DND-41 (cell line): ENCODE data around the gene ME2.
"Not testable (repeated sequence)": the region's sequence is repeated elsewhere in the genome, so short reads cannot be mapped to it uniquely, and the experiment has no call there.

Experiments
- ATAC-seq: fragments of 200-7000 bp; cut with Tn5 transposase; 3 replicates; pipeline ENCODE4 v1.9.1; 2021; ENCODE audit warnings: low read depth; ENCODE audit not compliant: insufficient read depth
- DNase-seq: peaks from one replicate; pipeline ENCODE4 v3.0.0-alpha.2; 2020
- H2AFZ ChIP-seq: 2 replicates; pipeline ENCODE4 v1.6.0; 2012; ENCODE audit warnings: low read depth, low read length
- H3K27ac ChIP-seq: 2 replicates; pipeline ENCODE4 v1.5.1; 2012; ENCODE audit warnings: low read length, inconsistent platforms
- H3K27me3 ChIP-seq: fragments of 200-600 bp; sonication (generic); 2 replicates; pipeline ENCODE4 v1.6.0; 2012; ENCODE audit warnings: low read length, mild to moderate bottlenecking, inconsistent platforms; ENCODE audit not compliant: insufficient read depth, poor library complexity
- H3K36me3 ChIP-seq: 2 replicates; pipeline ENCODE4 v1.5.1; 2012; ENCODE audit warnings: low read length, inconsistent platforms; ENCODE audit not compliant: insufficient read depth
- H3K4me1 ChIP-seq: 2 replicates; pipeline ENCODE4 v1.5.1; 2012; ENCODE audit warnings: mild to moderate bottlenecking, low read length; ENCODE audit not compliant: insufficient read depth
- H3K4me2 ChIP-seq: 2 replicates; pipeline ENCODE4 v1.6.0; 2012; ENCODE audit warnings: mild to moderate bottlenecking, moderate library complexity, low read length, inconsistent platforms; ENCODE audit not compliant: insufficient read depth
- H3K4me3 ChIP-seq, 2 experiments: fragments of 200-600 bp in 1 of 2; shearing (Covaris generic) in 1 of 2; 2 replicates each; pipeline ENCODE4 v1.5.1; 2012 to 2016; ENCODE audit warnings: inconsistent platforms in 2 of 2, low read length in 2 of 2, mild to moderate bottlenecking in 2 of 2, low read depth in 1 of 2, moderate library complexity in 1 of 2
- H3K79me2 ChIP-seq: 2 replicates; pipeline ENCODE4 v1.6.0; 2012; ENCODE audit warnings: low read length, inconsistent platforms; ENCODE audit not compliant: insufficient read depth
- H3K9ac ChIP-seq: 2 replicates; pipeline ENCODE4 v1.6.0; 2012; ENCODE audit warnings: low read depth, mild to moderate bottlenecking, inconsistent platforms, low read length, moderate library complexity
- H3K9me3 ChIP-seq: 2 replicates; pipeline ENCODE4 v1.5.1; 2012; ENCODE audit warnings: low read length, moderate library complexity, mild to moderate bottlenecking, inconsistent platforms; ENCODE audit not compliant: insufficient read depth, severe bottlenecking
- H4K20me1 ChIP-seq: 2 replicates; pipeline ENCODE4 v1.6.0; 2012; ENCODE audit warnings: low read length; ENCODE audit not compliant: insufficient read depth
- EZH2 ChIP-seq: IDR thresholded peaks from 3 replicates; pipeline ENCODE4 v1.6.1; 2012; ENCODE audit warnings: borderline replicate concordance, low read depth, mild to moderate bottlenecking, moderate library complexity, low read length, inconsistent platforms; ENCODE audit not compliant: severe bottlenecking
- TF ChIP-seq, protein P1 (sequence below): IDR thresholded peaks from 2 replicates; pipeline ENCODE4 v1.5.1; 2012; ENCODE audit warnings: borderline replicate concordance, low read length, moderate library complexity, mild to moderate bottlenecking; ENCODE audit not compliant: poor library complexity, severe bottlenecking; ENCODE audit errors: extremely low read depth

ME2 gene

DNA sequence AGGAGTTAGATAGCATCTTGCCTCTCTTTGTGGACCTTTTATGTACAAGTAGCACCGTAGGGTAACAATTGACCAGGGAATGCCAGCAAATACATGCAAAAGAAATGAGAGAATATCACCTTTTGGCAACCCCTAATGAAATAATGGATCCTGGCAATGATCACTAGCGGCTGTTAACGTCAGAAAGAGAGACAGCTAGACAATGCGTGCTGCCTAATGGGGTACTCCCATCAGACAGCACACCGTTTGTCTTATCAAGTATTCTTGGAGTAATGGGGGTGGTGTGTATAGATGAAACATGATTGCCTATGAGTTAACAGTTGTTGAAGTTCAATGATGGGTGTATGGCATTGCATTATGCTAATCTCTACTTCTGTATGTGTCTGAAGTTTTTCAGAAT, 90.5 kb downstream of the ME2 start:
- TF ChIP-seq, protein P1, sequence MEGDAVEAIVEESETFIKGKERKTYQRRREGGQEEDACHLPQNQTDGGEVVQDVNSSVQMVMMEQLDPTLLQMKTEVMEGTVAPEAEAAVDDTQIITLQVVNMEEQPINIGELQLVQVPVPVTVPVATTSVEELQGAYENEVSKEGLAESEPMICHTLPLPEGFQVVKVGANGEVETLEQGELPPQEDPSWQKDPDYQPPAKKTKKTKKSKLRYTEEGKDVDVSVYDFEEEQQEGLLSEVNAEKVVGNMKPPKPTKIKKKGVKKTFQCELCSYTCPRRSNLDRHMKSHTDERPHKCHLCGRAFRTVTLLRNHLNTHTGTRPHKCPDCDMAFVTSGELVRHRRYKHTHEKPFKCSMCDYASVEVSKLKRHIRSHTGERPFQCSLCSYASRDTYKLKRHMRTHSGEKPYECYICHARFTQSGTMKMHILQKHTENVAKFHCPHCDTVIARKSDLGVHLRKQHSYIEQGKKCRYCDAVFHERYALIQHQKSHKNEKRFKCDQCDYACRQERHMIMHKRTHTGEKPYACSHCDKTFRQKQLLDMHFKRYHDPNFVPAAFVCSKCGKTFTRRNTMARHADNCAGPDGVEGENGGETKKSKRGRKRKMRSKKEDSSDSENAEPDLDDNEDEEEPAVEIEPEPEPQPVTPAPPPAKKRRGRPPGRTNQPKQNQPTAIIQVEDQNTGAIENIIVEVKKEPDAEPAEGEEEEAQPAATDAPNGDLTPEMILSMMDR, result no peak
- no peak for TF ChIP-seq EZH2
- no peaks in the 10 kb centered on the region for H4K20me1 ChIP-seq
- peak overlapping the region; percentile 96 for H3K9ac ChIP-seq
- no peaks in the 10 kb centered on the region for H3K9me3 ChIP-seq
- H3K36me3 ChIP-seq, result peaks cover 6% of the 10 kb centered on the region
- DNase-seq (no peak), ATAC-seq (no peak)
- H3K4me3 ChIP-seq, result peak overlapping the region in 1 of 2 experiments; percentile 83; a peak in 2 of 4 replicates
- peaks cover 20% of the 10 kb centered on the region for H3K4me1 ChIP-seq
- H3K4me2 ChIP-seq, result peak overlapping the region; percentile 78
- H2AFZ ChIP-seq, result no peak overlapping the region
- H3K27me3 ChIP-seq, result no peaks in the 10 kb centered on the region
- peaks cover 16% of the 10 kb centered on the region for H3K79me2 ChIP-seq
- H3K27ac ChIP-seq, result no peak overlapping the region

DNA sequence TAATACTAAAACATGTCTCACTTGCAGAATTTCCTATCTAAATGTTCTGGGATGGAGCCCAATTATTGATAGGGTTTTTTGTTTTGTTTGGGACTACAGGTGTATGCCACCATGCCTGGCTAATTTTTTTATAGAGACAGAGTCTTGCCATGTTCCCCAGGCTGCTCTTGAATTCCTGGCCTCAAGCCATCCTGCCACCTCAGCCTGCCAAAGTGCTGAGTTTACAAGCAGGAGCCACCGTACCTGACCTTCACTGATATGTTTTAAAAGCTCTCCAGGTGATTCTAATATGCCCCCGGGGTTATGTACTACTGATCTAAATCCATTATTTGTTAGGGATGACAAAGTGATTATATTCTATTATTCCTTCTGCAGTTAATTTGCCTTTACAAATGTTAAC, 91.1 kb downstream of the ME2 start:
- no peak for DNase-seq
- Histone ChIP-seq H3K27ac (no peak overlapping the region), H3K9me3 (no peaks in the 10 kb centered on the region), H3K9ac (no peak overlapping the region), H2AFZ (no peak overlapping the region), H3K79me2 (peaks cover 16% of the 10 kb centered on the region), H3K4me3 (no peak overlapping the region), H3K36me3 (peaks cover 11% of the 10 kb centered on the region), H3K4me2 (no peak overlapping the region), H3K4me1 (peaks cover 20% of the 10 kb centered on the region), H3K27me3 (no peaks in the 10 kb centered on the region), H4K20me1 (no peaks in the 10 kb centered on the region)
- no peak for ATAC-seq
- TF ChIP-seq, protein P1, result no peak

DNA sequence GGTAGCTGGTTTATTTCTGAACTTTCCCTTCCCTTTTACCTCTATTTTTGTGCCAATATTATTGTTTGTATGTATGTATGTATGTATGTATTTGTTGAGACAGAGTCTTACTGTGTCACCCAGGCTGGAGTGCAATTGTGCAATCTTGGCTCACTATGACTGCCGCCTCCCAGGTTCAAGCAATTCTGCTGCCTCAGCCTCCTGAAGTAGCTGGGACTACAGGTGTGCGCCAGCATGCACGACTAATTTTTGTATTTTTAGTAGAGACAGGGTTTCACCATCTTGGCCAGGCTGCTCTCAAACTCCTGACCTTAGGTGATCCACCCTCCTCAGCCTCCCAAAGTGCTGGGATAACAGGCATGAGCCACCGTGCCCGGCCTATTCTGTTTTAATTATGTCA, 93.5 kb downstream of the ME2 start:
- Histone ChIP-seq H3K36me3 (peaks cover 35% of the 10 kb centered on the region), H3K79me2 (peaks cover 16% of the 10 kb centered on the region), H3K9me3 (peaks cover 20% of the 10 kb centered on the region), H3K4me1 (peaks cover 16% of the 10 kb centered on the region)
- not testable (repeated sequence) for ATAC-seq, H2AFZ ChIP-seq, H3K4me3 ChIP-seq, H4K20me1 ChIP-seq, H3K27me3 ChIP-seq, DNase-seq, H3K27ac ChIP-seq, H3K4me2 ChIP-seq, H3K9ac ChIP-seq

DNA sequence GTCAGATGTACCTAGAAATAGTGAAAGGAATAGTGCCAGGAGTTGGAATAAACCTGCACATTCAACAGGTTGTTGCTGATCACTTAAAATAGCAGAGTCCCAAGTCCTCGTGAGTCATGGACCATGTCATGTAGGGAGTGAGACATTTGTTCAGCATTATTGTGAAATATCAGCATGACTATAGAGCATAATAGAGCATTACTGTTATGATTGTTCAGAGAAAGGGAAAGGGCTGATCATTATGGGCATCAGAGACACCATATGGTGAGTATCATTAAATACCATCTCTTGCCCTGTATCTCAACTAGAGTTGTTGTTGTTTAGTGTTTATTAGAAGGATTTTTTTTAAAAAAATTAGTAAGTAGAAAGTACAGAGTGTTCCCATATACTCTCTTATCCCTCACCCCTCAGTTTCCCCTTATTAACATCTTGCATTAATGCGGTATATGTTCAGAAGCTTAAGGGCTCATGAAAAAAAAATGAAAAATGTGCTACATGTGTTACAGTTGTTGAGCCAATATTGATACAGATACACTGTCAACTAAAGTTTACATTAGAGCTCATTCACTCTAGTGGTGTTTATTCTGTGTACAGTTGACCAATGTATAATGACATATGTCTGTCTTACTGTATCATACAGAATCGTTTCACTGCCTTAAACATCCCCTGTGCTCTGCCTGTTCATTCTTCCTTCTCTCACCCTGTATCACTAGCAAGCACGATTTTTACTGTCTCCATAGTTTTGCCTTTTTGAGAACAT, 94.6 kb downstream of the ME2 start:
- Histone ChIP-seq H3K4me1 (peaks cover 12% of the 10 kb centered on the region), H3K4me2 (no peak overlapping the region), H4K20me1 (no peaks in the 10 kb centered on the region), H3K27ac (no peak overlapping the region), H3K4me3 (no peak overlapping the region), H3K9me3 (peaks cover 20% of the 10 kb centered on the region), H2AFZ (no peak overlapping the region), H3K79me2 (peaks cover 11% of the 10 kb centered on the region), H3K27me3 (no peaks in the 10 kb centered on the region), H3K9ac (no peak overlapping the region), H3K36me3 (peaks cover 46% of the 10 kb centered on the region)
- DNase-seq, result no peak
- TF ChIP-seq, protein P1, result no peak
- no peak for ATAC-seq
